Ectodermal cell (in vitro differentiated cells): ENCODE measurements around the gene SPOCK1.

Source experiments
- H3K27ac ChIP-seq: 2 replicates; pipeline ENCODE4 v1.7.0; 2013; ENCODE audit warnings: mild to moderate bottlenecking, low read depth, low read length; ENCODE audit not compliant: insufficient read depth, poor library complexity, severe bottlenecking
- H3K27me3 ChIP-seq: 2 replicates; pipeline ENCODE4 v1.7.0; 2013; ENCODE audit warnings: mild to moderate bottlenecking, low read length; ENCODE audit not compliant: insufficient read depth, control insufficient read depth, poor library complexity, severe bottlenecking
- H3K36me3 ChIP-seq: one replicate; pipeline ENCODE4 v1.7.0; 2013; ENCODE audit warnings: low read length; ENCODE audit not compliant: control insufficient read depth, insufficient read depth
- H3K4me1 ChIP-seq: one replicate; pipeline ENCODE4 v1.7.0; 2013; ENCODE audit warnings: low read length; ENCODE audit not compliant: control insufficient read depth, insufficient read depth
- H3K4me3 ChIP-seq: 2 replicates; pipeline ENCODE4 v1.7.0; 2013; ENCODE audit warnings: low read depth, low read length, control low read depth; ENCODE audit not compliant: insufficient read depth
- H3K9me3 ChIP-seq: 2 replicates; pipeline ENCODE4 v1.7.0; 2013; ENCODE audit warnings: mild to moderate bottlenecking, low read length, moderate library complexity; ENCODE audit not compliant: control insufficient read depth
- WGBS, 2 experiments: methylation state at CpG; one replicate each; pipeline ENCODE4 v1.1.7; 2013; ENCODE audit warnings: missing lambda C conversion rate in 2 of 2; 5-methylcytosine and 5-hydroxymethylcytosine counted together

Gene SPOCK1

GRCh38 chr5:137279521-137280231 lies 219.4 kb downstream of the SPOCK1 start:
- Histone ChIP-seq H3K27ac (no peak overlapping the region), H3K36me3 (no peaks in the 10 kb centered on the region), H3K9me3 (no peaks in the 10 kb centered on the region), H3K4me3 (no peak overlapping the region), H3K4me1 (peaks cover 4% of the 10 kb centered on the region), H3K27me3 (no peaks in the 10 kb centered on the region)
- 91 to 92% methylated on average over 6 of the region's 6 CpGs for WGBS, 2 experiments

DNA sequence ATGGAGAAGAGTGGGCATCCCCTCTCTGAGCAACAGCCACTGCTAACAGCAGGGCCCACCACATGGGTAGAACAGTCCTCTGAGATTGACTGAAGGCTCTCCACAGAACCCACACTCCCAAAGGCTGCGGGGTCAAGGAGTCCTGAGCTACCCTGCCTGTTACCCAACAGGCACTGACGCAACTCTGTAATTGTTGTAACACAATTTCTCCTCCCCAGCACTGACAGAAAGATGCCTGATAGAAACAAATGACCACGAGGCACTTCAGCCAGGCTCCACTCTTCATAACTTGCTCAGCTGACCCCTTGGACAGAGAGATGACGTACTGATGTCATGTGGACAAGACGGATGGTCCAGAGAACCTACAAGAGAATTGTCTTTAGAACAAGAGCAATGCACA lies 220.7 kb downstream of the SPOCK1 start:
- Histone ChIP-seq H3K36me3 (no peaks in the 10 kb centered on the region), H3K4me1 (peaks cover 4% of the 10 kb centered on the region), H3K27me3 (no peaks in the 10 kb centered on the region), H3K4me3 (no peak overlapping the region), H3K27ac (no peak overlapping the region), H3K9me3 (no peaks in the 10 kb centered on the region)
- WGBS, 2 experiments, result 93 to 94% methylated on average over 5 of the region's 5 CpGs

- Histone ChIP-seq H3K4me3 (no peak overlapping the region), H3K27ac (no peak overlapping the region), H3K9me3 (no peaks in the 10 kb centered on the region), H3K36me3 (no peaks in the 10 kb centered on the region), H3K4me1 (no peaks in the 10 kb centered on the region), H3K27me3 (no peaks in the 10 kb centered on the region)
- WGBS, 2 experiments, result 94 to 97% methylated on average over 2 of the region's 2 CpGs
Measured at GRCh38 chr5:137275083-137275482, 224.0 kb downstream of the SPOCK1 start.

DNA sequence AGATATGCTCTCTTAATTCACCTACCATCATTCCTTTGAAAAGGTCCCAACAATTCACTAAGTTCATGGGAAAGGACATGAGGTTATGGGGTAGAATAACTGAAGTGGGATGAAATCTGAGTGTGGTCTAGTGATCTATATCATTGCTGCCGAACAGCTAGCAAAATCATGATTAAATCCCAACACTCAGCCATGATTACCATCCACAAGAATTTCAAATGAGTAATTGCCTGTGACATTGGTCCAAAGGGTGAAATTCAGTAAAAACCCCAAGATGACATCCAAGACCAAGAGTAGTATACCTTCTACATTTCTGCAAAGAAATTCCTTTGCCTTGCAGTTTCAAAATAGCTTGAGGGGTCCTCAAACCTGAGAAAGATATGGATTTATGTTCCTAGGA lies 225.6 kb downstream of the SPOCK1 start:
- Histone ChIP-seq H3K4me3 (no peak overlapping the region), H3K4me1 (no peaks in the 10 kb centered on the region), H3K36me3 (no peaks in the 10 kb centered on the region), H3K27ac (no peak overlapping the region), H3K27me3 (no peaks in the 10 kb centered on the region), H3K9me3 (no peaks in the 10 kb centered on the region)
- WGBS, 2 experiments, result 89 to 100% methylated on average over 1 of the region's 1 CpG

- no peaks in the 10 kb centered on the region for H3K4me1 ChIP-seq
- H3K27ac ChIP-seq, result no peak overlapping the region
- no peaks in the 10 kb centered on the region for H3K9me3 ChIP-seq
- no peaks in the 10 kb centered on the region for H3K27me3 ChIP-seq
- no peaks in the 10 kb centered on the region for H3K36me3 ChIP-seq
- no peak overlapping the region for H3K4me3 ChIP-seq
Measured at GRCh38 chr5:137272831-137273230, 226.3 kb downstream of the SPOCK1 start.

- Histone ChIP-seq H3K4me3 (no peak overlapping the region), H3K9me3 (no peaks in the 10 kb centered on the region), H3K27me3 (no peaks in the 10 kb centered on the region), H3K4me1 (no peaks in the 10 kb centered on the region), H3K27ac (no peak overlapping the region), H3K36me3 (no peaks in the 10 kb centered on the region)
- 95 to 98% methylated on average over 2 of the region's 2 CpGs for WGBS, 2 experiments
Measured at GRCh38 chr5:137269946-137270345, 229.2 kb downstream of the SPOCK1 start.

- Histone ChIP-seq H3K4me3 (no peak overlapping the region), H3K27me3 (no peaks in the 10 kb centered on the region), H3K36me3 (no peaks in the 10 kb centered on the region), H3K27ac (no peak overlapping the region), H3K9me3 (no peaks in the 10 kb centered on the region), H3K4me1 (no peaks in the 10 kb centered on the region)
- 47 to 48% methylated on average over 2 of the region's 2 CpGs for whole genome bisulfite sequencing, 2 experiments
Measured at GRCh38 chr5:137269274-137269673, 229.9 kb downstream of the SPOCK1 start.

GRCh38 chr5:137268646-137269045 lies 230.5 kb downstream of the SPOCK1 start:
- Histone ChIP-seq H3K4me3 (no peak overlapping the region), H3K4me1 (no peaks in the 10 kb centered on the region), H3K27me3 (no peaks in the 10 kb centered on the region), H3K9me3 (no peaks in the 10 kb centered on the region), H3K36me3 (no peaks in the 10 kb centered on the region), H3K27ac (no peak overlapping the region)
- WGBS, 2 experiments, result 80 to 90% methylated on average over 1 of the region's 1 CpG

DNA sequence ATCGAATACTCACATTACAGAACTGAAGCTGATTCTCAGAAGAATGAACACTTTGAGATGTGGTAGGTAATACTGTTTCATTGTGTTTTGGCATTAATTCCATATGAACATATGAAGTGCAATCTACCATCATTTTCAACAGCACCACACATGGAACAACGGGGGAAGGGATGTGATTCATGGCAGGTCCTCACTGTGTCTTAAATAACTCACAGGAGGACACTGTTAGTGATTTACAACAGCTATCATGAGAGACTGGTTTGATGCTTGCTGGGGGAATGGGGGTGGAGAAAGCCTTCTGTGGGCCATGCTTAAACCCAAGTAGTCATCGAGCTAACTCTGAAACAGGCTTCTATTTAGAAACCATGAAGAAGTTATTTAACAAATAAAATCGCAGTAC lies 232.9 kb downstream of the SPOCK1 start:
- H3K27ac ChIP-seq, result no peak overlapping the region
- WGBS, 2 experiments, result 90 to 92% methylated on average over 4 of the region's 4 CpGs
- H3K27me3 ChIP-seq, result no peaks in the 10 kb centered on the region
- no peaks in the 10 kb centered on the region for H3K9me3 ChIP-seq
- H3K4me3 ChIP-seq, result no peak overlapping the region
- no peaks in the 10 kb centered on the region for H3K36me3 ChIP-seq
- no peaks in the 10 kb centered on the region for H3K4me1 ChIP-seq

- Histone ChIP-seq H3K36me3 (no peaks in the 10 kb centered on the region), H3K4me3 (no peak overlapping the region), H3K27me3 (no peaks in the 10 kb centered on the region), H3K9me3 (no peaks in the 10 kb centered on the region), H3K4me1 (peaks cover 6% of the 10 kb centered on the region), H3K27ac (no peak overlapping the region)
- WGBS, 2 experiments, result 100% methylated on average over 1 of the region's 1 CpG
Measured at GRCh38 chr5:137265457-137265856, 233.7 kb downstream of the SPOCK1 start.

- H3K36me3 ChIP-seq, result no peaks in the 10 kb centered on the region
- H3K27ac ChIP-seq, result no peak overlapping the region
- no peaks in the 10 kb centered on the region for H3K27me3 ChIP-seq
- H3K9me3 ChIP-seq, result no peaks in the 10 kb centered on the region
- WGBS, 2 experiments, result 96 to 97% methylated on average over 4 of the region's 4 CpGs
- H3K4me1 ChIP-seq, result peaks cover 8% of the 10 kb centered on the region
- no peak overlapping the region for H3K4me3 ChIP-seq
Measured at GRCh38 chr5:137264573-137264972, 234.6 kb downstream of the SPOCK1 start.
